Suprapubic skin (tissue), 4 donors: ENCODE results near the gene PDRG1. TPM values are rescaled to one million over a fixed set of nuclear protein-coding genes. Genes with fewer than 3 reads are reported as not detected.

Source experiments
- DNase-seq, 2 donors: peaks; one replicate each; pipeline ENCODE4 v3.0.0-alpha.2; 2019; ENCODE audit warnings: low spot score in 2 of 2
- H3K27ac ChIP-seq: fragments of 200-600 bp; sonication (generic); one replicate; pipeline ENCODE4 v1.5.1; 2019
- H3K27me3 ChIP-seq: fragments of 200-600 bp; sonication (generic); one replicate; pipeline ENCODE4 v1.5.1; 2019
- H3K36me3 ChIP-seq: fragments of 200-600 bp; sonication (generic); one replicate; pipeline ENCODE4 v1.5.1; 2019
- H3K4me1 ChIP-seq: fragments of 200-600 bp; sonication (generic); one replicate; pipeline ENCODE4 v1.5.1; 2019
- H3K4me3 ChIP-seq: fragments of 200-600 bp; sonication (generic); one replicate; pipeline ENCODE4 v1.5.1; 2019; ENCODE audit warnings: mild to moderate bottlenecking
- H3K9me3 ChIP-seq: fragments of 200-600 bp; sonication (generic); one replicate; pipeline ENCODE4 v1.5.1; 2019
- EP300 ChIP-seq: sonication (generic); formaldehyde crosslinking; IDR thresholded peaks from one replicate; pipeline ENCODE4 v1.6.1; 2017; ENCODE audit warnings: antibody characterized with exemption
- POLR2A ChIP-seq, 2 donors: fragments of 450-650 bp; IDR thresholded peaks; one replicate each; pipeline ENCODE4 v1.6.1; 2017; ENCODE audit warnings: antibody characterized with exemption in 2 of 2, mild to moderate bottlenecking in 2 of 2, moderate library complexity in 2 of 2
- POLR2AphosphoS5 ChIP-seq, 3 donors: sonication (generic); formaldehyde crosslinking; IDR thresholded peaks; one replicate each; pipeline ENCODE4 v1.6.1; 2017; ENCODE audit warnings: antibody characterized with exemption in 3 of 3
- WGBS: methylation state at CpG from one replicate; pipeline ENCODE4 v1.1.5; 2018; 5-methylcytosine and 5-hydroxymethylcytosine counted together
- total RNA-seq, 4 donors: library from RNA; depleted of rRNA; stranded (reverse); fragments of >200 nt; gene quantifications; one replicate each; pipeline ENCODE4 v1.1.0, GENCODE V29; 2016
- TF ChIP-seq, protein P1 (sequence below), 2 donors: fragments of 200-600 bp in 1 of 2; fragments of 450-650 bp in 1 of 2; sonication (generic) in 1 of 2; IDR thresholded peaks; one replicate each; pipeline ENCODE4 v1.5.1; 2016 to 2019; ENCODE audit warnings: antibody characterized with exemption in 2 of 2, mild to moderate bottlenecking in 1 of 2, moderate library complexity in 1 of 2

PDRG1 gene
- total RNA-seq, 4 donors from 2014 or later: 5.1 to 12.3 (median 7.8) TPM

DNA sequence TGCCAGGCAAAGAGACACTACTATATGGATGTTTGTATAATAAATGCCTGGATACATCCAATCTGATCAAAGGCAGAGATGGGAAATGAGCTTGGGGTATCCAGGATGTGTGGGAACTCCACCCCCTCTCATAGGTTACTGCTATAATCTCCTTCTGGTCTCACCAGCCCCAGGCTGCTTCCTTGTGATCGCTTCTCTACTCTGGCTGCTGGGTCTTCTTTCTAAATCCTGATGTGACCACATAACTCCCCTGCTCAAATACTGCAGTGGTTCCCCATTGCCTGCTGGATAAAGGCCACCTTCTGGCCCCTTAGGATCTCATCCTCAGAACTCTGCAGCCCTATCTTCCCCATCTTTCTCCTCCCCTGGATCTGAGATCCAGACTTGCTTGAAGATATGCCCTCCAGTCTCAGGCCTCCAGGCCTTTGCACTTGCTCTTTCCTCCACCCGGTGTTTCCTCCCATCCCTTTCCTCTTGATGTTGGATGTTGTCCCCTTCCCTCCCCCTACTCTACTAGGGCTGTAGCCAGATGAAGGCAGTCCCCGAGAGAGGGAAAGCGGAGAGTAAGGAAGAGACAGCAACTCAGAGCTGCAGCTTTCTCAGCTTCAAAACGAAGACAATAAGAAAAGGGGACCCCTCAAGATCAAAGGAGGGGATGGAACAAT, 15.3 kb upstream of the PDRG1 start:
- Histone ChIP-seq H3K36me3 (no peaks in the 10 kb centered on the region), H3K4me3 (no peak overlapping the region), H3K27me3 (peaks cover 71% of the 10 kb centered on the region), H3K27ac (no peak overlapping the region), H3K4me1 (peaks cover 10% of the 10 kb centered on the region), H3K9me3 (no peaks in the 10 kb centered on the region)
- no peak for DNase-seq
- TF ChIP-seq, protein P1, sequence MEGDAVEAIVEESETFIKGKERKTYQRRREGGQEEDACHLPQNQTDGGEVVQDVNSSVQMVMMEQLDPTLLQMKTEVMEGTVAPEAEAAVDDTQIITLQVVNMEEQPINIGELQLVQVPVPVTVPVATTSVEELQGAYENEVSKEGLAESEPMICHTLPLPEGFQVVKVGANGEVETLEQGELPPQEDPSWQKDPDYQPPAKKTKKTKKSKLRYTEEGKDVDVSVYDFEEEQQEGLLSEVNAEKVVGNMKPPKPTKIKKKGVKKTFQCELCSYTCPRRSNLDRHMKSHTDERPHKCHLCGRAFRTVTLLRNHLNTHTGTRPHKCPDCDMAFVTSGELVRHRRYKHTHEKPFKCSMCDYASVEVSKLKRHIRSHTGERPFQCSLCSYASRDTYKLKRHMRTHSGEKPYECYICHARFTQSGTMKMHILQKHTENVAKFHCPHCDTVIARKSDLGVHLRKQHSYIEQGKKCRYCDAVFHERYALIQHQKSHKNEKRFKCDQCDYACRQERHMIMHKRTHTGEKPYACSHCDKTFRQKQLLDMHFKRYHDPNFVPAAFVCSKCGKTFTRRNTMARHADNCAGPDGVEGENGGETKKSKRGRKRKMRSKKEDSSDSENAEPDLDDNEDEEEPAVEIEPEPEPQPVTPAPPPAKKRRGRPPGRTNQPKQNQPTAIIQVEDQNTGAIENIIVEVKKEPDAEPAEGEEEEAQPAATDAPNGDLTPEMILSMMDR (IDR thresholded peaks at IDR 0.05): no peak
- TF ChIP-seq EP300: no peak
- TF ChIP-seq POLR2A (IDR thresholded peaks at IDR 0.05): no peak
- TF ChIP-seq POLR2AphosphoS5 (IDR thresholded peaks at IDR 0.05): no peak
- 5% methylated on average over 5 of the region's 5 CpGs for WGBS

- Histone ChIP-seq H3K27me3 (peaks cover 67% of the 10 kb centered on the region), H3K9me3 (no peaks in the 10 kb centered on the region), H3K36me3 (no peaks in the 10 kb centered on the region), H3K4me1 (peaks cover 10% of the 10 kb centered on the region), H3K27ac (no peak overlapping the region), H3K4me3 (no peak overlapping the region)
- no peak for TF ChIP-seq POLR2AphosphoS5 (IDR thresholded peaks at IDR 0.05)
- TF ChIP-seq, protein P1 (IDR thresholded peaks at IDR 0.05): no peak
- no peak for TF ChIP-seq POLR2A (IDR thresholded peaks at IDR 0.05)
- TF ChIP-seq EP300: no peak
- WGBS: 65% methylated on average over 6 of the region's 6 CpGs
- no peak for DNase-seq
These were observed 12.0 kb upstream of the PDRG1 start for GRCh38 chr20:31963889-31964288.

GRCh38 chr20:31962761-31963160, 10.9 kb upstream of the PDRG1 start:
- Histone ChIP-seq H3K36me3 (no peaks in the 10 kb centered on the region), H3K27me3 (peaks cover 62% of the 10 kb centered on the region), H3K27ac (no peak overlapping the region), H3K9me3 (no peaks in the 10 kb centered on the region), H3K4me1 (peaks cover under 1% of the 10 kb centered on the region), H3K4me3 (no peak overlapping the region)
- TF ChIP-seq POLR2AphosphoS5 (IDR thresholded peaks at IDR 0.05): no peak
- no peak for DNase-seq
- 14% methylated on average over 2 of the region's 2 CpGs for WGBS

GRCh38 chr20:31956556-31957526, 5.0 kb upstream of the PDRG1 start:
- no peak for DNase-seq
- no peaks in the 10 kb centered on the region for H3K36me3 ChIP-seq
- no peak overlapping the region for H3K4me3 ChIP-seq
- no peaks in the 10 kb centered on the region for H3K4me1 ChIP-seq
- WGBS: 43% methylated on average over 11 of the region's 11 CpGs
- TF ChIP-seq EP300: no peak
- TF ChIP-seq POLR2AphosphoS5 (IDR thresholded peaks at IDR 0.05): no peak
- no peak for TF ChIP-seq POLR2A (IDR thresholded peaks at IDR 0.05)
- TF ChIP-seq, protein P1 (IDR thresholded peaks at IDR 0.05): no peak
- H3K27ac ChIP-seq: no peak overlapping the region
- H3K9me3 ChIP-seq: no peaks in the 10 kb centered on the region
- peaks cover 35% of the 10 kb centered on the region for H3K27me3 ChIP-seq

DNA sequence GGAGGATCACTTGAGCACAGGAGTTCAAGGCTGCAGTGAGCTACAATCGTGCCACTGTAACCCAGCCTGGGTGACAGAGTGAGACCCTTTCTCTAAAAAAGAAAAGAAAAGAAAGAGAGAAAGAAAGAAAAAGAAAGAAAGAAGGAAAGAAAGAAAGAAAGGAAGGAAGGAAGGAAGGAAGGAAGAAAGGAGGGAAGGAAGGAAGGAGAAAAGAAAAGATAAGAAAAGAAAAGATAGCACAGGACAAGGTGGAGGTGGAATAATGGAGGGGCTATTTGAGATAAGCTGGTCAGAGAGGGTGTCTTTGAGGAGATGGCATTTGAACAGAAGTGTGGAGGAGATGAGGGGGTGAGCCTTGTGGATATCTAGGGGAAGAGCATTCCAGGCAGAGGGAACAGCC, 2.7 kb upstream of the PDRG1 start:
- Histone ChIP-seq H3K9me3 (no peaks in the 10 kb centered on the region), H3K36me3 (no peaks in the 10 kb centered on the region), H3K4me3 (no peak overlapping the region), H3K27me3 (peaks cover 26% of the 10 kb centered on the region), H3K4me1 (peaks cover 17% of the 10 kb centered on the region), H3K27ac (no peak overlapping the region)
- TF ChIP-seq POLR2A (IDR thresholded peaks at IDR 0.05) (no peak), POLR2AphosphoS5 (IDR thresholded peaks at IDR 0.05) (no peak), EP300 (no peak)
- TF ChIP-seq, protein P1 (IDR thresholded peaks at IDR 0.05): no peak
- 43% methylated on average over 1 of the region's 1 CpG for WGBS
- DNase-seq: no peak
